Measurements from ENCODE around the gene ELP5. TPM values are rescaled to one million over a fixed set of nuclear protein-coding genes. Genes with fewer than 3 reads are reported as not detected.

The ELP5 gene
- total and polyA plus RNA-seq, 2 experiments from 2014 or later = 30.6 to 49.6 TPM

DNA sequence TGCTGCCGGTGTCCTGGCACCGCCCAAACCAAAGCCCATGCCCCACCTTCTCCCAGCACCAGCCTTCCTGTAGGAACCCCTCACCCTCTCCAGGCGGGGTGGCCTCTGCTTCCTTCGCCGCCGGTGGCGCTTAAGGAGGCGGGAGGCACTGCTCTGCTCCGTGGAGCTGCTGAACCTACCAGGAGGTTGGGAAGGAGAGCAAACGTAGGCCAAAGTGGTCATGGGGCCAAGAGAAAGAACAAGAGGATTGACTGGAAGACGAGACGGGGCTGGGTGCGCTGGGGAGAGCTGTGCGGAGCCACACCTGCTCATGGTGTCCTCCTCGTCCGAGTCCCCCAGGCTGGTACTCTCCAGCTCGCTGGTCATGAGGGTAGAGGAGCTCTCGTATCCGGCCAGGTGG lies 22.5 kb upstream of the ELP5 start:
- Histone ChIP-seq H3K27me3 (no peaks in the 10 kb centered on the region), H2AFZ (no peak overlapping the region), H3K9me3 (ENCODE audit: low read depth) (no peaks in the 10 kb centered on the region), H3K79me2 (peaks cover 57% of the 10 kb centered on the region), H3K4me1 (ENCODE audit: insufficient read depth) (peaks cover 17% of the 10 kb centered on the region), H3K4me2 (no peak overlapping the region), H3K9me2 (replicated peaks; ENCODE audit: insufficient read depth) (no peaks in the 10 kb centered on the region), H3K36me3 (replicated peaks; ENCODE audit: insufficient read depth, low read depth) (no peaks in the 10 kb centered on the region), H3K27ac (no peak overlapping the region), H3K4me3 (no peak overlapping the region), H4K20me1 (ENCODE audit: insufficient read depth, poor library complexity, severe bottlenecking) (peaks cover 40% of the 10 kb centered on the region)
- TF ChIP-seq EZH2 (IDR thresholded peaks at IDR 0.05; ENCODE audit: borderline replicate concordance) (no peak), EZH2phosphoT487 (IDR thresholded peaks at IDR 0.05; ENCODE audit: low read depth, severe bottlenecking, unreplicated experiment) (no peak)
- TF ChIP-seq, protein P1, sequence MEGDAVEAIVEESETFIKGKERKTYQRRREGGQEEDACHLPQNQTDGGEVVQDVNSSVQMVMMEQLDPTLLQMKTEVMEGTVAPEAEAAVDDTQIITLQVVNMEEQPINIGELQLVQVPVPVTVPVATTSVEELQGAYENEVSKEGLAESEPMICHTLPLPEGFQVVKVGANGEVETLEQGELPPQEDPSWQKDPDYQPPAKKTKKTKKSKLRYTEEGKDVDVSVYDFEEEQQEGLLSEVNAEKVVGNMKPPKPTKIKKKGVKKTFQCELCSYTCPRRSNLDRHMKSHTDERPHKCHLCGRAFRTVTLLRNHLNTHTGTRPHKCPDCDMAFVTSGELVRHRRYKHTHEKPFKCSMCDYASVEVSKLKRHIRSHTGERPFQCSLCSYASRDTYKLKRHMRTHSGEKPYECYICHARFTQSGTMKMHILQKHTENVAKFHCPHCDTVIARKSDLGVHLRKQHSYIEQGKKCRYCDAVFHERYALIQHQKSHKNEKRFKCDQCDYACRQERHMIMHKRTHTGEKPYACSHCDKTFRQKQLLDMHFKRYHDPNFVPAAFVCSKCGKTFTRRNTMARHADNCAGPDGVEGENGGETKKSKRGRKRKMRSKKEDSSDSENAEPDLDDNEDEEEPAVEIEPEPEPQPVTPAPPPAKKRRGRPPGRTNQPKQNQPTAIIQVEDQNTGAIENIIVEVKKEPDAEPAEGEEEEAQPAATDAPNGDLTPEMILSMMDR (IDR thresholded peaks at IDR 0.05; ENCODE audit: poor library complexity) = no peak
- DNase-seq (ENCODE audit: low spot score) = no peak
- 97% methylated on average over 19 of the region's 19 CpGs for WGBS (ENCODE audit: low lambda C conversion rate, missing lambda C conversion rate)

GRCh38 chr17:7232114-7232513 lies 19.9 kb upstream of the ELP5 start:
- no peaks in the 10 kb centered on the region for H3K9me3 ChIP-seq (ENCODE audit: low read depth)
- H3K4me2 ChIP-seq = peak overlapping the region; percentile 92
- TF ChIP-seq, protein P1 (IDR thresholded peaks at IDR 0.05; ENCODE audit: poor library complexity) = no peak
- TF ChIP-seq EZH2 (IDR thresholded peaks at IDR 0.05; ENCODE audit: borderline replicate concordance) (no peak), EZH2phosphoT487 (IDR thresholded peaks at IDR 0.05; ENCODE audit: low read depth, severe bottlenecking, unreplicated experiment) (no peak)
- H2AFZ ChIP-seq = no peak overlapping the region
- H3K27me3 ChIP-seq = no peaks in the 10 kb centered on the region
- no peak for DNase-seq (ENCODE audit: low spot score)
- H3K27ac ChIP-seq = peak overlapping the region; percentile 12
- H3K36me3 ChIP-seq (replicated peaks; ENCODE audit: insufficient read depth, low read depth) = no peaks in the 10 kb centered on the region
- peaks cover 30% of the 10 kb centered on the region for H3K4me1 ChIP-seq (ENCODE audit: insufficient read depth)
- H3K79me2 ChIP-seq = peaks cover 81% of the 10 kb centered on the region
- peak overlapping the region; percentile 34 for H3K4me3 ChIP-seq
- WGBS (ENCODE audit: low lambda C conversion rate, missing lambda C conversion rate) = 84% methylated on average over 5 of the region's 5 CpGs
- no peaks in the 10 kb centered on the region for H3K9me2 ChIP-seq (replicated peaks; ENCODE audit: insufficient read depth)
- peaks cover 40% of the 10 kb centered on the region for H4K20me1 ChIP-seq (ENCODE audit: insufficient read depth, poor library complexity, severe bottlenecking)

- WGBS (ENCODE audit: low lambda C conversion rate, missing lambda C conversion rate) = 4% methylated on average over 9 of the region's 9 CpGs
- Histone ChIP-seq H2AFZ (peak overlapping the region; percentile 43), H3K27ac (peak overlapping the region; percentile 97), H3K79me2 (peaks cover 90% of the 10 kb centered on the region), H3K36me3 (replicated peaks; ENCODE audit: insufficient read depth, low read depth) (no peaks in the 10 kb centered on the region), H3K27me3 (no peaks in the 10 kb centered on the region), H3K9me2 (replicated peaks; ENCODE audit: insufficient read depth) (no peaks in the 10 kb centered on the region), H3K4me2 (peak overlapping the region; percentile 92), H4K20me1 (ENCODE audit: insufficient read depth, poor library complexity, severe bottlenecking) (peaks cover 37% of the 10 kb centered on the region), H3K9me3 (ENCODE audit: low read depth) (no peaks in the 10 kb centered on the region), H3K4me1 (ENCODE audit: insufficient read depth) (peaks cover 29% of the 10 kb centered on the region), H3K4me3 (peak overlapping the region; percentile 88)
- TF ChIP-seq EZH2 (IDR thresholded peaks at IDR 0.05; ENCODE audit: borderline replicate concordance) (no peak), EZH2phosphoT487 (IDR thresholded peaks at IDR 0.05; ENCODE audit: low read depth, severe bottlenecking, unreplicated experiment) (no peak)
- TF ChIP-seq, protein P1 (IDR thresholded peaks at IDR 0.05; ENCODE audit: poor library complexity) = no peak
- no peak for DNase-seq (ENCODE audit: low spot score)
These were observed 18.3 kb upstream of the ELP5 start for GRCh38 chr17:7233701-7234082.
